Neural cell (in vitro differentiated cells): Measurements from ENCODE around the gene LDB2. TPM values are rescaled to one million over a fixed set of nuclear protein-coding genes. Genes with fewer than 3 reads are reported as not detected.

Experiments used
- H2AFZ ChIP-seq: fragments of 200-600, 300-800 bp; sonication (generic), shearing (Covaris generic); 2 replicates; pipeline ENCODE4 v1.6.0; 2014; ENCODE audit warnings: low read depth, mild to moderate bottlenecking, antibody characterized with exemption, low read length, moderate library complexity
- H3F3A ChIP-seq: fragments of 200-600 bp; shearing (Covaris generic); 2 replicates; pipeline ENCODE4 v1.6.1; 2016; ENCODE audit warnings: mild to moderate bottlenecking, moderate library complexity, mixed read lengths, antibody characterized with exemption, low read length; ENCODE audit not compliant: insufficient read depth, poor library complexity, severe bottlenecking
- H3K27ac ChIP-seq: fragments of 200-600, 300-800 bp; sonication (generic), shearing (Covaris generic); 2 replicates; pipeline ENCODE4 v1.5.1; 2014; ENCODE audit warnings: mild to moderate bottlenecking, low read length, moderate library complexity
- H3K27me3 ChIP-seq: fragments of 300-800, 200-600 bp; sonication (generic), shearing (Covaris generic); 2 replicates; pipeline ENCODE4 v1.6.0; 2014; ENCODE audit warnings: mild to moderate bottlenecking, low read depth, low read length, moderate library complexity; ENCODE audit not compliant: insufficient read depth
- H3K36me3 ChIP-seq: fragments of 300-800, 200-600 bp; sonication (generic), shearing (Covaris generic); 2 replicates; pipeline ENCODE4 v1.5.1; 2014; ENCODE audit warnings: mild to moderate bottlenecking, antibody characterized with exemption, low read length, moderate library complexity; ENCODE audit not compliant: insufficient read depth
- H3K4me2 ChIP-seq: fragments of 300-800, 200-600 bp; sonication (generic), shearing (Covaris generic); 2 replicates; pipeline ENCODE4 v1.6.0; 2014; ENCODE audit warnings: mild to moderate bottlenecking, low read length
- H3K4me3 ChIP-seq: fragments of 300-800, 200-600 bp; sonication (generic), shearing (Covaris generic); 2 replicates; pipeline ENCODE4 v1.5.1; 2014; ENCODE audit warnings: mild to moderate bottlenecking, low read length, moderate library complexity
- H3K79me2 ChIP-seq: fragments of 200-600 bp; shearing (Covaris generic); replicated peaks from 2 replicates; pipeline ENCODE4 v1.6.0; 2014; ENCODE audit warnings: mild to moderate bottlenecking, low read length, moderate library complexity; ENCODE audit not compliant: insufficient read depth
- H3K9ac ChIP-seq: fragments of 300-800, 200-600 bp; sonication (generic), shearing (Covaris generic); 2 replicates; pipeline ENCODE4 v1.6.1; 2016; ENCODE audit warnings: mild to moderate bottlenecking, low read length, mixed read lengths
- H3K9me2 ChIP-seq: fragments of 200-600 bp; shearing (Covaris generic); 2 replicates; pipeline ENCODE4 v1.6.1; 2016; ENCODE audit warnings: mild to moderate bottlenecking, low read length, mixed read lengths; ENCODE audit not compliant: insufficient read depth
- H3K9me3 ChIP-seq: fragments of 200-600, 300-800 bp; sonication (generic), shearing (Covaris generic); 2 replicates; pipeline ENCODE4 v1.6.1; 2016; ENCODE audit warnings: mild to moderate bottlenecking, mixed run types, low read length, moderate library complexity, mixed read lengths
- H4K20me1 ChIP-seq: fragments of 200-600 bp; shearing (Covaris generic); 2 replicates; pipeline ENCODE4 v1.6.1; 2016; ENCODE audit warnings: mild to moderate bottlenecking, mixed run types; ENCODE audit not compliant: insufficient read depth
- CTCF ChIP-seq: fragments of 450-650 bp; IDR thresholded peaks from 2 replicates; pipeline ENCODE4 v1.5.1; 2014; ENCODE audit warnings: antibody characterized with exemption, mild to moderate bottlenecking, moderate library complexity; ENCODE audit not compliant: poor library complexity, severe bottlenecking
- EP300 ChIP-seq: fragments of 450-650 bp; conservative IDR thresholded peaks from 2 replicates; pipeline ENCODE4 v1.6.1; 2014; ENCODE audit warnings: antibody characterized with exemption, mild to moderate bottlenecking, moderate library complexity; ENCODE audit not compliant: poor library complexity, severe bottlenecking
- EZH2 ChIP-seq: fragments of 200-600, 300-800 bp; shearing (Covaris generic), sonication (generic); IDR thresholded peaks from 2 replicates; pipeline ENCODE4 v1.6.1; 2014; ENCODE audit warnings: antibody characterized with exemption, low read length, borderline replicate concordance, mild to moderate bottlenecking; ENCODE audit not compliant: insufficient read depth, poor library complexity, severe bottlenecking
- MXI1 ChIP-seq: fragments of 450-650 bp; conservative IDR thresholded peaks from 2 replicates; pipeline ENCODE4 v1.6.1; 2014; ENCODE audit warnings: antibody characterized with exemption, mild to moderate bottlenecking; ENCODE audit not compliant: poor library complexity, severe bottlenecking
- POLR2AphosphoS5 ChIP-seq: IDR thresholded peaks from 2 replicates; pipeline ENCODE4 v1.6.1; 2012
- RAD21 ChIP-seq: fragments of 450-650 bp; conservative IDR thresholded peaks from 2 replicates; pipeline ENCODE4 v1.6.1; 2014; ENCODE audit warnings: antibody characterized with exemption, mild to moderate bottlenecking, moderate library complexity
- REST ChIP-seq: IDR thresholded peaks from 2 replicates; pipeline ENCODE4 v1.6.1; 2012; ENCODE audit warnings: borderline replicate concordance
- SMC3 ChIP-seq: fragments of 450-650 bp; conservative IDR thresholded peaks from 2 replicates; pipeline ENCODE4 v1.6.1; 2014; ENCODE audit warnings: antibody characterized with exemption, mild to moderate bottlenecking, moderate library complexity; ENCODE audit not compliant: poor library complexity
- TAF1 ChIP-seq: IDR thresholded peaks from 2 replicates; pipeline ENCODE4 v1.6.1; 2012; ENCODE audit warnings: low read depth
- polyA plus RNA-seq: library from polyadenylated mRNA; depleted of rRNA; stranded (reverse); fragments of >200 nt; gene quantifications from 2 replicates; pipeline ENCODE4 v1.2.3, GENCODE V29; 2014

LDB2 gene
- polyA plus RNA-seq, 1 donor from 2014 or later: 58.9 TPM

DNA sequence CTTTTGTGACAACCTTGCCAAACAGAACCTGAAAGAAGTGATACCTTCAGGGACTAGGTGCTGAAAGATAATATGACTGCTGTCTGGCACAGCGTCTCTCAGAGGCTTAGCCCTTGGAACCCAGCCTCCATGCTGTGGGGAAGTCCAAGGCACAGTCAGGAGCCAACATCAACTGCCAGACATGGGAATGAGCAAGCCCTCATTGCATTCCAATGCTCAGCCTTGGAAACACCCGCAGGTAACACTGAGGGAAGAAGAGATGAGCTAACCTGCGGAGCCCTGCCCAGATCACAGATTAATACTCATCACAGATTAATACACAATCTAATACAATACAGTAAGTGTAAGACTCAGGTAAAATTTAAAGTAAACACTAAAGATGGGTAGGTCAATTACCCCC lies 31.5 kb downstream of the LDB2 start:
- no peak overlapping the region for H3K4me3 ChIP-seq
- no peaks in the 10 kb centered on the region for H3K79me2 ChIP-seq
- no peak overlapping the region for H2AFZ ChIP-seq
- H3K27ac ChIP-seq: no peak overlapping the region
- H3K27me3 ChIP-seq: no peaks in the 10 kb centered on the region
- no peak overlapping the region for H3K4me2 ChIP-seq
- no peaks in the 10 kb centered on the region for H3K9me2 ChIP-seq
- no peaks in the 10 kb centered on the region for H3F3A ChIP-seq
- no peaks in the 10 kb centered on the region for H4K20me1 ChIP-seq
- no peaks in the 10 kb centered on the region for H3K36me3 ChIP-seq
- no peak overlapping the region for H3K9ac ChIP-seq
- H3K9me3 ChIP-seq: no peaks in the 10 kb centered on the region
- TF ChIP-seq SMC3 (no peak), RAD21 (no peak), REST (no peak), MXI1 (no peak), EP300 (no peak), TAF1 (no peak), POLR2AphosphoS5 (no peak), CTCF (no peak), EZH2 (no peak)

GRCh38 chr4:16865897-16866283 lies 32.6 kb downstream of the LDB2 start:
- H4K20me1 ChIP-seq: no peaks in the 10 kb centered on the region
- no peaks in the 10 kb centered on the region for H3K27me3 ChIP-seq
- no peaks in the 10 kb centered on the region for H3K9me2 ChIP-seq
- no peaks in the 10 kb centered on the region for H3K9me3 ChIP-seq
- TF ChIP-seq CTCF: no peak
- TF ChIP-seq RAD21: no peak
- TF ChIP-seq SMC3: no peak
- no peak for TF ChIP-seq MXI1
- no peak for TF ChIP-seq POLR2AphosphoS5
- no peaks in the 10 kb centered on the region for H3K79me2 ChIP-seq
- H3K9ac ChIP-seq: no peak overlapping the region
- H3F3A ChIP-seq: no peaks in the 10 kb centered on the region
- no peak overlapping the region for H2AFZ ChIP-seq
- H3K27ac ChIP-seq: no peak overlapping the region
- no peak overlapping the region for H3K4me2 ChIP-seq
- no peak overlapping the region for H3K4me3 ChIP-seq
- no peaks in the 10 kb centered on the region for H3K36me3 ChIP-seq
